Esophagus squamous epithelium (tissue), 5 donors: ENCODE measurements around the gene VAV3. TPM values are rescaled to one million over a fixed set of nuclear protein-coding genes. Genes with fewer than 3 reads are reported as not detected.

Experiments
- DNase-seq: peaks from one replicate; lab custom pipeline; 2025; lab: John Stamatoyannopoulos, UW
- H3K27ac ChIP-seq, 4 donors: fragments of 200-600 bp; sonication (generic); one replicate each; pipeline ENCODE4 v1.5.1; 2016 to 2019; ENCODE audit warnings: mild to moderate bottlenecking in 1 of 4
- H3K27me3 ChIP-seq, 4 donors: fragments of 200-600 bp; sonication (generic); 1 replicate in 3 of 4; 2 replicates in 1 of 4; pipeline versions ENCODE4 v1.5.1 to v1.6.0; 2017 to 2021; ENCODE audit warnings: antibody characterized with exemption in 1 of 4
- H3K36me3 ChIP-seq, 3 donors: fragments of 200-600 bp; sonication (generic); one replicate each; pipeline ENCODE4 v1.5.1; 2016 to 2019
- H3K4me1 ChIP-seq, 3 donors: fragments of 200-600 bp; sonication (generic); one replicate each; pipeline ENCODE4 v1.5.1; 2017 to 2019
- H3K4me3 ChIP-seq, 4 donors: fragments of 200-600 bp; sonication (generic); 1 replicate in 3 of 4; 2 replicates in 1 of 4; pipeline ENCODE4 v1.5.1; 2016 to 2019; ENCODE audit warnings: mild to moderate bottlenecking in 2 of 4, moderate library complexity in 1 of 4
- H3K9me3 ChIP-seq, 3 donors: fragments of 200-600 bp; sonication (generic); one replicate each; pipeline ENCODE4 v1.5.1; 2016 to 2019
- POLR2A ChIP-seq, 4 donors: fragments of 450-650 bp; IDR thresholded peaks; one replicate each; pipeline ENCODE4 v1.6.1; 2017; ENCODE audit warnings: antibody characterized with exemption in 4 of 4, mild to moderate bottlenecking in 4 of 4, moderate library complexity in 3 of 4
- WGBS, 2 donors: methylation state at CpG; one replicate each; pipeline ENCODE4 v1.1.5; 2018; 5-methylcytosine and 5-hydroxymethylcytosine counted together
- intact Hi-C: fragments of 100-400 bp; cut with DNase I; formaldehyde crosslinking; loops from one replicate; pipeline ENCODE4 v1.15.0; 2022
- total RNA-seq, 4 donors: library from RNA; depleted of rRNA; stranded (reverse); fragments of >200 nt; gene quantifications; one replicate each; pipeline ENCODE4 v1.1.0, GENCODE V29; 2016
- TF ChIP-seq, protein P1 (sequence below), 6 experiments: fragments of 450-650 bp in 4 of 6; fragments of 200-600 bp in 2 of 6; sonication (generic) in 2 of 6; IDR thresholded peaks; one replicate each; pipeline ENCODE4 v1.5.1; 2016 to 2019; ENCODE audit warnings: antibody characterized with exemption in 6 of 6, mild to moderate bottlenecking in 4 of 6, moderate library complexity in 4 of 6
- donor health status: DM: yes; HTN: yes; CAD: no.

VAV3 gene
- total RNA-seq, 4 donors from 2014 or later, result 43.4 to 126 (median 76.9) TPM

DNA sequence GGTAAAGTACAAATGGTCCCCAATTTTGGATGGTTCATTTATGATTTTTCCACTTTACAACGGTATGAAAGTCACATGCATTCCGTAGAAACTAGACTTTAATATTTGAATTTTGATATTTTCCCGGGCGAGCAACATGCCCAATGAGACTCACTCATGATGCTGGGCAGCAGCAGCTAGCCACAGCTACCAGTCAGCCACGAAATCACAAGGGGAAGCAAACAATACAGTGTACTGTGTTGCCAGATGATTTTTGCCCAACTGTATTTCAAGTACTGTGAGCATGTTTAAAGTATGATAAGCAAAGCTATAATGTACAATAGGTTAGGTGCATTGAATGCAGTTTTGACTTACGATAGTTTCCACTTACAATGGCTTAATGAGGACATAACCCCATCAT is 266.8 kb downstream of the VAV3 start:
- TF ChIP-seq, protein P1, sequence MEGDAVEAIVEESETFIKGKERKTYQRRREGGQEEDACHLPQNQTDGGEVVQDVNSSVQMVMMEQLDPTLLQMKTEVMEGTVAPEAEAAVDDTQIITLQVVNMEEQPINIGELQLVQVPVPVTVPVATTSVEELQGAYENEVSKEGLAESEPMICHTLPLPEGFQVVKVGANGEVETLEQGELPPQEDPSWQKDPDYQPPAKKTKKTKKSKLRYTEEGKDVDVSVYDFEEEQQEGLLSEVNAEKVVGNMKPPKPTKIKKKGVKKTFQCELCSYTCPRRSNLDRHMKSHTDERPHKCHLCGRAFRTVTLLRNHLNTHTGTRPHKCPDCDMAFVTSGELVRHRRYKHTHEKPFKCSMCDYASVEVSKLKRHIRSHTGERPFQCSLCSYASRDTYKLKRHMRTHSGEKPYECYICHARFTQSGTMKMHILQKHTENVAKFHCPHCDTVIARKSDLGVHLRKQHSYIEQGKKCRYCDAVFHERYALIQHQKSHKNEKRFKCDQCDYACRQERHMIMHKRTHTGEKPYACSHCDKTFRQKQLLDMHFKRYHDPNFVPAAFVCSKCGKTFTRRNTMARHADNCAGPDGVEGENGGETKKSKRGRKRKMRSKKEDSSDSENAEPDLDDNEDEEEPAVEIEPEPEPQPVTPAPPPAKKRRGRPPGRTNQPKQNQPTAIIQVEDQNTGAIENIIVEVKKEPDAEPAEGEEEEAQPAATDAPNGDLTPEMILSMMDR (IDR thresholded peaks at IDR 0.05), result no peak
- TF ChIP-seq POLR2A (IDR thresholded peaks at IDR 0.05), result no peak
- H3K36me3 ChIP-seq, result no peaks in the 10 kb centered on the region
- DNase-seq, result no peak
- H3K9me3 ChIP-seq, result no peaks in the 10 kb centered on the region
- no peaks in the 10 kb centered on the region for H3K27me3 ChIP-seq
- H3K4me1 ChIP-seq, result peaks cover 0 to 6% (median 0%) of the 10 kb centered on the region in 3 donors
- H3K4me3 ChIP-seq, result no peak overlapping the region
- intact Hi-C loops, result no loop called here
- no peak overlapping the region for H3K27ac ChIP-seq
- WGBS, 2 donors, result 87 to 89% methylated on average over 6 of the region's 6 CpGs

DNA sequence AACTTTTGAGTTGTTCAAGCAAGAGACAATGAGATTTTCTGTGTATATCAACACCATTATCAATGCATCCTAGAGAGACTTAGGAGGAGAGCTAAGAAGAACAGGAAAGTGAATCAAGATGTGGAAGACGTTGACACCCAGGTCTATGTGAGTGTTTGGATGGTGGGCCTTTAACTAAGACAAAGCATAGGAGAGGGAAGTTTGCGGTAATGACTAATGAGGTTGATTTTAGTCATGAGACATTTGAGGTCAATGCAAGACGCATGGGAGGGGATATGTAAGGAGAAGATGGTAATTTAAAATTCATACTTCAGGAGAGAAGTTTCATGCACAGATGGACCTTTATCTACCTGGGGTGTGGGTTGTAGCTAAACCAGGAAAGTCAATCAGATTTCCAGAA is 269.6 kb downstream of the VAV3 start:
- Histone ChIP-seq H3K27me3 (no peaks in the 10 kb centered on the region), H3K4me1 (peaks cover 5 to 34% (median 17%) of the 10 kb centered on the region in 3 donors), H3K36me3 (no peaks in the 10 kb centered on the region), H3K9me3 (no peaks in the 10 kb centered on the region), H3K27ac (no peak overlapping the region), H3K4me3 (no peak overlapping the region)
- TF ChIP-seq POLR2A (IDR thresholded peaks at IDR 0.05), result no peak
- TF ChIP-seq, protein P1 (IDR thresholded peaks at IDR 0.05), result no peak
- DNase-seq, result no peak
- intact Hi-C loops, result no loop called here
- 92 to 94% methylated on average over 3 of the region's 3 CpGs for WGBS, 2 donors

DNA sequence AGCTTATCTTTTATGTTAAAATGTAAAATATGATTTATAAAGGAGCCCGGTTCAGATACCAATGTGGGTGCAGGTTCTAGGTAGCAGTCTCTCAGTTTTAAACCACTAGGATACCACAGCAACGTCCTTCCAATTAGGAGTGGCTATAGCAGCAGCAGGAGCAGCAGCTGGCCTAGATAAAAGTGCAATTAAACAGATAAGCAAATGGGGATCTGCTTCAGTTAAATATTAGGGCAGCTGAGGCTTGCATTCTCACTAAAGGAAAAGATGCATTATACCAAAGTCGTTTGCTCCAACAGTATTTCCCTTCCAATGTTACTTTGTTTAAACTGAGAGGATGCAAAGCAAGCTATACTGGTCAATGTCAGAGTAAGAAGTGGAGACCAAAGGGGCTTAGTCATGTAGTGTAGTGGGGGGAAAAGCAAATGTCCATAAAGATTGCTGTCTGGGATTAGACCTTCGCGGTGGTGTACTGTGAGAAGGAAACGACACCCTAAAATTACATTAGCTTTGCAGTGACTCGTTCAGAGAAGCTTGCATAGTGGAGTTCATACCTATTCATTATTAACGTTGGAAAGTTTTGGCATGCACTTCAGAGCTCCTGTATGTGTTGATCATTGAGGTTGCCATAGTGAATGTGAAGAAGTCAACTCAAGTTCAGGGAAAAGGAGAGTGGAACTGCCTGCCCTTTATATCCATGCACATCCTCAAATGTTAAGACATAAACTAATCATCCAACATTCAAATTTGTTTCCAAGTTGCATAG is 272.2 kb downstream of the VAV3 start:
- Histone ChIP-seq H3K27me3 (no peaks in the 10 kb centered on the region), H3K9me3 (no peaks in the 10 kb centered on the region), H3K36me3 (no peaks in the 10 kb centered on the region), H3K27ac (peak overlapping the region in 3 of 4 donors; percentile 12 to 35 (median 33)), H3K4me1 (peaks cover 5 to 52% (median 24%) of the 10 kb centered on the region in 3 donors), H3K4me3 (no peak overlapping the region)
- intact Hi-C loops, result no loop called here
- 19 to 51% methylated on average over 8 of the region's 8 CpGs for WGBS, 2 donors
- TF ChIP-seq, protein P1 (IDR thresholded peaks at IDR 0.05), result no peak
- TF ChIP-seq POLR2A (IDR thresholded peaks at IDR 0.05), result no peak
- no peak for DNase-seq

DNA sequence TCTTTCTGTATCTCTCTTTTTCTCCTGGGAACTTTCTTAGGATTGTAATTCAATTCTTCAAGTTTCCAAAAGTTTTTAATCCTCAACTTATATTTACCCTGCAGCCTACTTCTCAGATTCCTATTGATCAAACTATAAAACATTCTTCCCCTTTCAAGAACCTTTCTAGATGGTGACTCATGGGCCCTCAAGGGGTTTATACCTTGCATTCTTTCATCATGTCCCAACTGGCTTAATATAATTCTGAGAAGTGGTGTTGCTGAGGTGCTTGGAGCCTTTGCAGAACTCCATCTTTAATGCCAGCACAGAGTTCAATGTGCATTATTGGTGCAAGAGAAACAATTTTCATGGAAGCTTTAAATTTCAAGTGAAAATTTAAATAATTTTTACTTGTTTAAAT is 273.4 kb downstream of the VAV3 start:
- Histone ChIP-seq H3K27ac (peak overlapping the region in 2 of 4 donors; percentile 81 to 87), H3K4me1 (peaks cover 5 to 52% (median 24%) of the 10 kb centered on the region in 3 donors), H3K36me3 (no peaks in the 10 kb centered on the region), H3K27me3 (no peaks in the 10 kb centered on the region), H3K9me3 (no peaks in the 10 kb centered on the region), H3K4me3 (no peak overlapping the region)
- intact Hi-C loops, result no loop called here
- TF ChIP-seq, protein P1 (IDR thresholded peaks at IDR 0.05), result no peak
- no peak for TF ChIP-seq POLR2A (IDR thresholded peaks at IDR 0.05)
- DNase-seq, result no peak

DNA sequence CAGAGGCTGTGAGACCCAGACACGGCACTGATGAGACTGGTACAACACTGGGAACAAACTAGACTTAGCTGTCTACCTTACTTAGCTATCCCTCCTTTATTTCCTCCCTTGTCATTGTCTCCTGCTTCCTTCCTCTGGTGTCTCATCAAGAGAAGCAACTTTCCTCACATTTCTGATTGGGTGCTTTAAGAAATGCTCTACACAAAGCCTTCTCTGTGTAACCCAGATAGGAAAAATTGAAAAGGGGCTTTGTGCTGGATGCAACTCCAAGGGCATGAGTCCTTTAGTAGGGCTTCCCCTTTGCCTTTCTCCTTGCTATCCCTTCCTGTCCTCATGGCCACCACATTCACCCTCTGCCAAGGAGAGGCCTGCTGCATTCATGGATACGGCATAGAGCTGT is 274.5 kb downstream of the VAV3 start:
- 54% methylated on average over 2 of the region's 2 CpGs for WGBS, 2 donors
- TF ChIP-seq, protein P1 (IDR thresholded peaks at IDR 0.05), result no peak
- no peak for TF ChIP-seq POLR2A (IDR thresholded peaks at IDR 0.05)
- Histone ChIP-seq H3K27ac (peak overlapping the region in 3 of 4 donors; percentile 25 to 87 (median 81)), H3K36me3 (no peaks in the 10 kb centered on the region), H3K27me3 (no peaks in the 10 kb centered on the region), H3K4me1 (peaks cover 5 to 52% (median 24%) of the 10 kb centered on the region in 3 donors), H3K9me3 (no peaks in the 10 kb centered on the region), H3K4me3 (no peak overlapping the region)
- intact Hi-C loops, result no loop called here
- no peak for DNase-seq
